ENCODE measurements around the gene CYP3A4.
"Not testable (repeated sequence)": the region's sequence is repeated elsewhere in the genome, so short reads cannot be mapped to it uniquely, and the experiment has no call there.

CYP3A4 gene

GRCh38 chr7:99748846-99749579 lies 35.0 kb downstream of the CYP3A4 start:
- DNase-seq, result no peak

- not testable (repeated sequence) for DNase-seq
Measured at GRCh38 chr7:99746915-99747314, 37.1 kb downstream of the CYP3A4 start.

- not testable (repeated sequence) for DNase-seq
Measured at GRCh38 chr7:99745395-99745794, 38.6 kb downstream of the CYP3A4 start.

GRCh38 chr7:99742737-99743394 lies 41.1 kb downstream of the CYP3A4 start:
- DNase-seq, result no peak

- no peak for DNase-seq
Measured at GRCh38 chr7:99741441-99741795, 42.6 kb downstream of the CYP3A4 start.

GRCh38 chr7:99740573-99741440 lies 43.2 kb downstream of the CYP3A4 start:
- DNase-seq, result no peak

- no peak for DNase-seq
Measured at GRCh38 chr7:99739699-99740572, 44.0 kb downstream of the CYP3A4 start.

- DNase-seq, result no peak
Measured at GRCh38 chr7:99737726-99738125, 46.3 kb downstream of the CYP3A4 start.

- not testable (repeated sequence) for DNase-seq
Measured at GRCh38 chr7:99736667-99737066, 47.3 kb downstream of the CYP3A4 start.

- DNase-seq, result no peak
Measured at GRCh38 chr7:99734987-99735386, 49.0 kb downstream of the CYP3A4 start, which contains the start of gene CYP3A7. Gene CYP3A7 (minus strand): TSS chr7:99735196. CDS start chr7:99735093, 103 bp downstream.

GRCh38 chr7:99733448-99733847 lies 50.5 kb downstream of the CYP3A4 start:
- no peak for DNase-seq

GRCh38 chr7:99733003-99733402 lies 51.0 kb downstream of the CYP3A4 start:
- DNase-seq, result no peak

- DNase-seq, result no peak
Measured at GRCh38 chr7:99731638-99732374, 52.2 kb downstream of the CYP3A4 start.

- no peak for DNase-seq
Measured at GRCh38 chr7:99730992-99731391, 53.0 kb downstream of the CYP3A4 start.

GRCh38 chr7:99730238-99730810 lies 53.7 kb downstream of the CYP3A4 start:
- DNase-seq, result no peak

- DNase-seq, result no peak
Measured at GRCh38 chr7:99729486-99730237, 54.3 kb downstream of the CYP3A4 start.

GRCh38 chr7:99728615-99729014 lies 55.4 kb downstream of the CYP3A4 start:
- DNase-seq, result no peak

- DNase-seq, result not testable (repeated sequence)
Measured at GRCh38 chr7:99723201-99723600, 60.8 kb downstream of the CYP3A4 start.

GRCh38 chr7:99720800-99721595 lies 63.0 kb downstream of the CYP3A4 start:
- no peak for DNase-seq
